NB4 (cell line): ENCODE results near the gene CD79A.

Source experiments
- CTCF ChIP-seq: IDR thresholded peaks from one replicate; pipeline ENCODE4 v1.5.1; 2012; ENCODE audit warnings: low read depth, low read length
- MAX ChIP-seq: IDR thresholded peaks from 2 replicates; pipeline ENCODE4 v1.6.1; 2011; ENCODE audit warnings: low read depth, low read length
- MYC ChIP-seq: IDR thresholded peaks from 2 replicates; pipeline ENCODE4 v1.6.1; 2011; ENCODE audit warnings: low read depth, low read length
- POLR2A ChIP-seq: IDR thresholded peaks from 2 replicates; pipeline ENCODE4 v1.6.1; 2011; ENCODE audit warnings: mild to moderate bottlenecking; ENCODE audit not compliant: insufficient read length; ENCODE audit errors: extremely low read depth

- no peak for TF ChIP-seq CTCF
- no peak for TF ChIP-seq POLR2A
- TF ChIP-seq MYC, result no peak
- TF ChIP-seq MAX, result no peak
These were observed 17.3 kb downstream of the CD79A start for GRCh38 chr19:41894350-41894749.
